ENCODE data around the gene CYBA. TPM values are rescaled to one million over a fixed set of nuclear protein-coding genes. Genes with fewer than 3 reads are reported as not detected.
"Not testable (repeated sequence)": the region's sequence is repeated elsewhere in the genome, so short reads cannot be mapped to it uniquely, and the experiment has no call there.

CYBA gene
- total RNA-seq, 1 donor: 250 TPM

GRCh38 chr16:88672776-88673175 is 21.9 kb upstream of the CYBA start:
- H3K27ac ChIP-seq (ENCODE audit: low read depth, low read length): no peak overlapping the region
- no peak overlapping the region for H2AFZ ChIP-seq (ENCODE audit: low read length)
- H4K20me1 ChIP-seq (ENCODE audit: insufficient read depth, low read length): no peaks in the 10 kb centered on the region
- peak; percentile 22 for TF ChIP-seq CTCF (IDR thresholded peaks at IDR 0.05; ENCODE audit: extremely low read depth, low read depth, low read length)
- no peaks in the 10 kb centered on the region for H3K79me2 ChIP-seq (ENCODE audit: insufficient read depth, low read length)
- peak; percentile 51 for DNase-seq (ENCODE audit: insufficient read length, low spot score, missing footprints)
- no peak overlapping the region for H3K4me2 ChIP-seq (ENCODE audit: insufficient read depth, low read length)
- H3K4me1 ChIP-seq (ENCODE audit: insufficient read depth, low read length): peaks cover 6% of the 10 kb centered on the region
- no peak overlapping the region for H3K4me3 ChIP-seq (ENCODE audit: insufficient read depth, low read length)
- no peaks in the 10 kb centered on the region for H3K9me3 ChIP-seq (ENCODE audit: low read depth, low read length)
- peaks cover 6% of the 10 kb centered on the region for H3K27me3 ChIP-seq (ENCODE audit: insufficient read depth, low read length)
- H3K36me3 ChIP-seq (ENCODE audit: insufficient read depth, low read length): peaks cover 5% of the 10 kb centered on the region

GRCh38 chr16:88671806-88672205 is 21.0 kb upstream of the CYBA start:
- no peak overlapping the region for H3K27ac ChIP-seq (ENCODE audit: low read depth, low read length)
- H4K20me1 ChIP-seq (ENCODE audit: insufficient read depth, low read length): no peaks in the 10 kb centered on the region
- peaks cover 6% of the 10 kb centered on the region for H3K4me1 ChIP-seq (ENCODE audit: insufficient read depth, low read length)
- no peak overlapping the region for H2AFZ ChIP-seq (ENCODE audit: low read length)
- no peak for TF ChIP-seq CTCF (IDR thresholded peaks at IDR 0.05; ENCODE audit: extremely low read depth, low read depth, low read length)
- DNase-seq (ENCODE audit: insufficient read length, low spot score, missing footprints): no peak
- H3K79me2 ChIP-seq (ENCODE audit: insufficient read depth, low read length): no peaks in the 10 kb centered on the region
- no peaks in the 10 kb centered on the region for H3K9me3 ChIP-seq (ENCODE audit: low read depth, low read length)
- H3K4me2 ChIP-seq (ENCODE audit: insufficient read depth, low read length): no peak overlapping the region
- H3K27me3 ChIP-seq (ENCODE audit: insufficient read depth, low read length): no peaks in the 10 kb centered on the region
- no peak overlapping the region for H3K4me3 ChIP-seq (ENCODE audit: insufficient read depth, low read length)
- H3K36me3 ChIP-seq (ENCODE audit: insufficient read depth, low read length): peaks cover 5% of the 10 kb centered on the region

GRCh38 chr16:88669980-88670379 is 19.1 kb upstream of the CYBA start:
- Histone ChIP-seq H3K9me3 (ENCODE audit: low read depth, low read length) (no peaks in the 10 kb centered on the region), H2AFZ (ENCODE audit: low read length) (peak overlapping the region; percentile 47), H3K79me2 (ENCODE audit: insufficient read depth, low read length) (no peaks in the 10 kb centered on the region), H3K27ac (ENCODE audit: low read depth, low read length) (no peak overlapping the region), H4K20me1 (ENCODE audit: insufficient read depth, low read length) (no peaks in the 10 kb centered on the region), H3K27me3 (ENCODE audit: insufficient read depth, low read length) (no peaks in the 10 kb centered on the region), H3K36me3 (ENCODE audit: insufficient read depth, low read length) (peaks cover 5% of the 10 kb centered on the region), H3K4me1 (ENCODE audit: insufficient read depth, low read length) (peaks cover 6% of the 10 kb centered on the region), H3K4me3 (ENCODE audit: insufficient read depth, low read length) (peak overlapping the region; percentile 38), H3K4me2 (ENCODE audit: insufficient read depth, low read length) (peak overlapping the region; percentile 72)
- no peak for TF ChIP-seq CTCF (IDR thresholded peaks at IDR 0.05; ENCODE audit: extremely low read depth, low read depth, low read length)
- DNase-seq (ENCODE audit: insufficient read length, low spot score, missing footprints): peak; percentile 91

- peak overlapping the region; percentile 47 for H2AFZ ChIP-seq (ENCODE audit: low read length)
- H3K36me3 ChIP-seq (ENCODE audit: insufficient read depth, low read length); H3K4me1 ChIP-seq (ENCODE audit: insufficient read depth, low read length); H3K4me3 ChIP-seq (ENCODE audit: insufficient read depth, low read length); H3K79me2 ChIP-seq (ENCODE audit: insufficient read depth, low read length); H3K9me3 ChIP-seq (ENCODE audit: low read depth, low read length); H3K27ac ChIP-seq (ENCODE audit: low read depth, low read length); H4K20me1 ChIP-seq (ENCODE audit: insufficient read depth, low read length); DNase-seq (ENCODE audit: insufficient read length, low spot score, missing footprints); H3K27me3 ChIP-seq (ENCODE audit: insufficient read depth, low read length): not testable (repeated sequence)
- peak overlapping the region; percentile 72 for H3K4me2 ChIP-seq (ENCODE audit: insufficient read depth, low read length)
These were observed 18.6 kb upstream of the CYBA start for GRCh38 chr16:88669493-88669892.

All from osteoblast (primary cell).